GM21737 (cell line): ENCODE measurements around the gene CCDC186.

Experiments
- ATAC-seq: cut with Tn5 transposase; IDR thresholded peaks from one replicate; pipeline ENCODE4 v1.9.1; 2021; ENCODE audit warnings: mild to moderate bottlenecking, moderate library complexity; ENCODE audit not compliant: unreplicated experiment

Gene CCDC186

GRCh38 chr10:114117728-114118127, 56.3 kb downstream of the CCDC186 start:
- ATAC-seq: no peak

GRCh38 chr10:114115661-114116445, 58.1 kb downstream of the CCDC186 start:
- ATAC-seq: no peak

GRCh38 chr10:114110174-114110972, 63.6 kb downstream of the CCDC186 start:
- no peak for ATAC-seq

- ATAC-seq: no peak
These were observed 70.7 kb downstream of the CCDC186 start for GRCh38 chr10:114103284-114103683.

- no peak for ATAC-seq
These were observed 71.7 kb downstream of the CCDC186 start for GRCh38 chr10:114102256-114102655.

- no peak for ATAC-seq
These were observed 72.9 kb downstream of the CCDC186 start for GRCh38 chr10:114100848-114101741.

- no peak for ATAC-seq
These were observed 77.1 kb downstream of the CCDC186 start for GRCh38 chr10:114096864-114097263.

- peak; percentile 45 for ATAC-seq
These were observed 78.3 kb downstream of the CCDC186 start for GRCh38 chr10:114095559-114096337.

- no peak for ATAC-seq
These were observed 79.2 kb downstream of the CCDC186 start for GRCh38 chr10:114094795-114095194.

GRCh38 chr10:114087655-114088054, 86.3 kb downstream of the CCDC186 start:
- no peak for ATAC-seq

- ATAC-seq: no peak
These were observed 86.7 kb downstream of the CCDC186 start for GRCh38 chr10:114087255-114087654.

GRCh38 chr10:114084215-114084614, 89.8 kb downstream of the CCDC186 start:
- ATAC-seq: no peak

GRCh38 chr10:114083040-114083439, 91.0 kb downstream of the CCDC186 start:
- no peak for ATAC-seq

GRCh38 chr10:114081911-114082583, 92.0 kb downstream of the CCDC186 start:
- ATAC-seq: no peak

- ATAC-seq: no peak
These were observed 94.6 kb downstream of the CCDC186 start for GRCh38 chr10:114079421-114079820.

GRCh38 chr10:114078346-114078745, 95.7 kb downstream of the CCDC186 start:
- ATAC-seq: no peak

- no peak for ATAC-seq
These were observed 96.2 kb downstream of the CCDC186 start for GRCh38 chr10:114077815-114078219.

- ATAC-seq: no peak
These were observed 96.7 kb downstream of the CCDC186 start for GRCh38 chr10:114077347-114077746.

- no peak for ATAC-seq
These were observed 98.9 kb downstream of the CCDC186 start for GRCh38 chr10:114075093-114075492.
